ENCODE measurements around the gene NRCAM.
"Not testable (repeated sequence)": the region's sequence is repeated elsewhere in the genome, so short reads cannot be mapped to it uniquely, and the experiment has no call there.

NRCAM gene

GRCh38 chr7:108455998-108456677, at the start of gene NRCAM:
TSS of gene NRCAM (minus strand) at chr7:108456436. CDS start at chr7:108240064, 216,372 bp downstream.
- no peak for DNase-seq (ENCODE audit: extremely low read depth, low read depth)
- no peak for TF ChIP-seq CTCF (IDR thresholded peaks at IDR 0.05; ENCODE audit: low read depth, low read length)

- DNase-seq (ENCODE audit: extremely low read depth, low read depth) = not testable (repeated sequence)
These were observed 48.3 kb upstream of the NRCAM start for GRCh38 chr7:108504576-108504975.

- DNase-seq (ENCODE audit: extremely low read depth, low read depth) = peak; percentile 37
- no peak for TF ChIP-seq CTCF (IDR thresholded peaks at IDR 0.05; ENCODE audit: low read depth, low read length)
These were observed 47.1 kb upstream of the NRCAM start for GRCh38 chr7:108503112-108504026.

- no peak for DNase-seq (ENCODE audit: extremely low read depth, low read depth)
- TF ChIP-seq CTCF (IDR thresholded peaks at IDR 0.05; ENCODE audit: low read depth, low read length) = no peak
These were observed 43.3 kb upstream of the NRCAM start for GRCh38 chr7:108499566-108499965.

- no peak for TF ChIP-seq CTCF (IDR thresholded peaks at IDR 0.05; ENCODE audit: low read depth, low read length)
- DNase-seq (ENCODE audit: extremely low read depth, low read depth) = no peak
These were observed 42.2 kb upstream of the NRCAM start for GRCh38 chr7:108498481-108498880.

- peak; percentile 84 for TF ChIP-seq CTCF (IDR thresholded peaks at IDR 0.05; ENCODE audit: low read depth, low read length)
- peak; percentile 16 for DNase-seq (ENCODE audit: extremely low read depth, low read depth)
These were observed 41.0 kb upstream of the NRCAM start for GRCh38 chr7:108497082-108497725.

GRCh38 chr7:108492742-108493141, 36.5 kb upstream of the NRCAM start:
- TF ChIP-seq CTCF (IDR thresholded peaks at IDR 0.05; ENCODE audit: low read depth, low read length) = no peak
- no peak for DNase-seq (ENCODE audit: extremely low read depth, low read depth)

All from AG09319 (cell line).